ENCODE data around the gene COL25A1. TPM values are rescaled to one million over a fixed set of nuclear protein-coding genes. Genes with fewer than 3 reads are reported as not detected.

The COL25A1 gene
- total RNA-seq, 1 donor from 2014 or later = 10.4 TPM

GRCh38 chr4:108881986-108882385, 420.5 kb downstream of the COL25A1 start:
- H3K27ac Mint-ChIP-seq (ENCODE audit: unreplicated experiment) = peak overlapping the region; percentile 88
- FAIRE-seq = peak; percentile 20

GRCh38 chr4:108881190-108881589, 421.3 kb downstream of the COL25A1 start:
- Histone ChIP-seq H3K4me2 (ENCODE audit: low read length) (peak overlapping the region; percentile 56), H2AFZ (ENCODE audit: low read depth, low read length) (no peak overlapping the region), H3K27ac (ENCODE audit: low read depth, low read length) (peak overlapping the region; percentile 84), H3K9me3 (ENCODE audit: insufficient read depth, low read depth, low read length) (no peaks in the 10 kb centered on the region), H3K4me3 (ENCODE audit: insufficient read depth, low read depth, low read length) (no peak overlapping the region), H4K20me1 (ENCODE audit: insufficient read depth, low read length) (no peaks in the 10 kb centered on the region), H3K27me3 (ENCODE audit: insufficient read depth, low read length) (no peaks in the 10 kb centered on the region), H3K79me2 (ENCODE audit: insufficient read depth, low read length) (no peaks in the 10 kb centered on the region), H3K9ac (ENCODE audit: low read length) (peak overlapping the region; percentile 4), H3K4me1 (ENCODE audit: insufficient read depth, low read length) (peaks cover 52% of the 10 kb centered on the region), H3K36me3 (ENCODE audit: insufficient read depth, low read length) (no peaks in the 10 kb centered on the region)
- TF ChIP-seq CTCF (IDR thresholded peaks at IDR 0.05; ENCODE audit: insufficient read depth, low read depth, low read length) = no peak
- no peak for TF ChIP-seq EZH2 (IDR thresholded peaks at IDR 0.05; ENCODE audit: insufficient read depth, low read length)
- H3K9me3 Mint-ChIP-seq (ENCODE audit: unreplicated experiment) = no peaks in the 10 kb centered on the region
- H3K36me3 Mint-ChIP-seq (ENCODE audit: low read depth, unreplicated experiment) = no peaks in the 10 kb centered on the region
- H3K4me1 Mint-ChIP-seq (ENCODE audit: low read depth, unreplicated experiment) = peaks cover 66% of the 10 kb centered on the region
- no peaks in the 10 kb centered on the region for H3K27me3 Mint-ChIP-seq (ENCODE audit: low read depth, unreplicated experiment)
- DNase-seq (ENCODE audit: low read depth) (peak; percentile 98), FAIRE-seq (peak; percentile 99)
- no peak overlapping the region for H3K4me3 Mint-ChIP-seq (ENCODE audit: unreplicated experiment)
- peak overlapping the region; percentile 88 for H3K27ac Mint-ChIP-seq (ENCODE audit: unreplicated experiment)

More at GRCh38 chr4:108881986-108882385, 420.5 kb downstream of the COL25A1 start:
- TF ChIP-seq EZH2 (IDR thresholded peaks at IDR 0.05; ENCODE audit: insufficient read depth, low read length) (no peak), CTCF (IDR thresholded peaks at IDR 0.05; ENCODE audit: insufficient read depth, low read depth, low read length) (no peak)
- Mint-ChIP-seq H3K27me3 (ENCODE audit: low read depth, unreplicated experiment) (no peaks in the 10 kb centered on the region), H3K36me3 (ENCODE audit: low read depth, unreplicated experiment) (no peaks in the 10 kb centered on the region), H3K4me1 (ENCODE audit: low read depth, unreplicated experiment) (peaks cover 69% of the 10 kb centered on the region), H3K4me3 (ENCODE audit: unreplicated experiment) (no peak overlapping the region), H3K9me3 (ENCODE audit: unreplicated experiment) (no peaks in the 10 kb centered on the region)
- no peaks in the 10 kb centered on the region for H4K20me1 ChIP-seq (ENCODE audit: insufficient read depth, low read length)
- peak overlapping the region; percentile 84 for H3K27ac ChIP-seq (ENCODE audit: low read depth, low read length)
- H3K27me3 ChIP-seq (ENCODE audit: insufficient read depth, low read length) = no peaks in the 10 kb centered on the region
- H2AFZ ChIP-seq (ENCODE audit: low read depth, low read length) = no peak overlapping the region
- no peak overlapping the region for H3K4me3 ChIP-seq (ENCODE audit: insufficient read depth, low read depth, low read length)
- no peaks in the 10 kb centered on the region for H3K36me3 ChIP-seq (ENCODE audit: insufficient read depth, low read length)
- H3K4me1 ChIP-seq (ENCODE audit: insufficient read depth, low read length) = peaks cover 52% of the 10 kb centered on the region
- peak overlapping the region; percentile 56 for H3K4me2 ChIP-seq (ENCODE audit: low read length)
- DNase-seq (ENCODE audit: low read depth) = no peak
- H3K9me3 ChIP-seq (ENCODE audit: insufficient read depth, low read depth, low read length) = no peaks in the 10 kb centered on the region
- H3K9ac ChIP-seq (ENCODE audit: low read length) = peak overlapping the region; percentile 45
- H3K79me2 ChIP-seq (ENCODE audit: insufficient read depth, low read length) = no peaks in the 10 kb centered on the region

- no peak for DNase-seq (ENCODE audit: low read depth)
- Histone ChIP-seq H3K4me3 (ENCODE audit: insufficient read depth, low read depth, low read length) (no peak overlapping the region), H3K79me2 (ENCODE audit: insufficient read depth, low read length) (no peaks in the 10 kb centered on the region), H3K4me1 (ENCODE audit: insufficient read depth, low read length) (peaks cover 33% of the 10 kb centered on the region), H3K9ac (ENCODE audit: low read length) (no peak overlapping the region), H3K9me3 (ENCODE audit: insufficient read depth, low read depth, low read length) (no peaks in the 10 kb centered on the region), H3K27me3 (ENCODE audit: insufficient read depth, low read length) (no peaks in the 10 kb centered on the region), H3K27ac (ENCODE audit: low read depth, low read length) (no peak overlapping the region), H3K36me3 (ENCODE audit: insufficient read depth, low read length) (no peaks in the 10 kb centered on the region), H4K20me1 (ENCODE audit: insufficient read depth, low read length) (no peaks in the 10 kb centered on the region), H3K4me2 (ENCODE audit: low read length) (no peak overlapping the region), H2AFZ (ENCODE audit: low read depth, low read length) (no peak overlapping the region)
- H3K27me3 Mint-ChIP-seq (ENCODE audit: low read depth, unreplicated experiment) = no peaks in the 10 kb centered on the region
- TF ChIP-seq CTCF (IDR thresholded peaks at IDR 0.05; ENCODE audit: insufficient read depth, low read depth, low read length) (no peak), EZH2 (IDR thresholded peaks at IDR 0.05; ENCODE audit: insufficient read depth, low read length) (no peak)
- FAIRE-seq = peak; percentile 41
- H3K4me1 Mint-ChIP-seq (ENCODE audit: low read depth, unreplicated experiment) = peaks cover 51% of the 10 kb centered on the region
- H3K9me3 Mint-ChIP-seq (ENCODE audit: unreplicated experiment) = no peaks in the 10 kb centered on the region
- no peak overlapping the region for H3K4me3 Mint-ChIP-seq (ENCODE audit: unreplicated experiment)
- peak overlapping the region; percentile 8 for H3K27ac Mint-ChIP-seq (ENCODE audit: unreplicated experiment)
- H3K36me3 Mint-ChIP-seq (ENCODE audit: low read depth, unreplicated experiment) = no peaks in the 10 kb centered on the region
Observed at GRCh38 chr4:108878806-108879205, 423.7 kb downstream of the COL25A1 start.

Measured in astrocyte (in vitro differentiated cells and primary cell).